ENCODE data around the gene STYXL1. TPM values are rescaled to one million over a fixed set of nuclear protein-coding genes. Genes with fewer than 3 reads are reported as not detected.

STYXL1 gene
- total and polyA plus RNA-seq, 4 donors: 16.4 to 27.5 (median 17.1) TPM

- 77% methylated on average over 9 of the region's 9 CpGs for WGBS
- no peak overlapping the region for H3K4me3 ChIP-seq (ENCODE audit: low read depth in 1 of 3, low read length in 3 of 3)
- H3K27me3 ChIP-seq (ENCODE audit: control insufficient read depth in 4 of 4, insufficient read depth in 4 of 4, low read length in 3 of 4): no peaks in the 10 kb centered on the region
- no peak overlapping the region for H3K9ac ChIP-seq (ENCODE audit: low read depth in 1 of 2, low read length in 2 of 2)
- DNase-seq (ENCODE audit: low spot score): no peak
- H3K9me3 ChIP-seq (ENCODE audit: control insufficient read depth in 4 of 4, low read length in 3 of 4): no peaks in the 10 kb centered on the region
- TF ChIP-seq HNF4A (conservative IDR thresholded peaks at IDR 0.05): peak; percentile 27 to 55
- TF ChIP-seq GABPA (IDR thresholded peaks at IDR 0.05 in 1 of 2, conservative IDR thresholded peaks at IDR 0.05 in 1 of 2): no peak
- TF ChIP-seq YY1 (IDR thresholded peaks at IDR 0.05): no peak
- H3K36me3 ChIP-seq (ENCODE audit: control insufficient read depth in 4 of 4, insufficient read depth in 3 of 4, low read depth in 1 of 4, low read length in 3 of 4): peaks cover 19 to 75% (median 65%) of the 10 kb centered on the region in 4 donors
- peaks cover 9 to 52% (median 23%) of the 10 kb centered on the region in 4 donors for H3K4me1 ChIP-seq (ENCODE audit: control insufficient read depth in 4 of 4, insufficient read depth in 4 of 4, low read length in 3 of 4)
- H3K27ac ChIP-seq (ENCODE audit: low read depth in 1 of 2, low read length in 2 of 2): peak overlapping the region in 1 of 2 donors; percentile 4
Observed at GRCh38 chr7:75958802-75959543, 88.8 kb downstream of the STYXL1 start.

- DNase-seq (ENCODE audit: low spot score): no peak
- H3K27ac ChIP-seq (ENCODE audit: low read depth in 1 of 2, low read length in 2 of 2): peak overlapping the region; percentile 32 to 59
- H3K4me1 ChIP-seq (ENCODE audit: control insufficient read depth in 4 of 4, insufficient read depth in 4 of 4, low read length in 3 of 4): peaks cover 11 to 43% (median 19%) of the 10 kb centered on the region in 4 donors
- H3K4me3 ChIP-seq (ENCODE audit: low read depth in 1 of 3, low read length in 3 of 3): no peak overlapping the region
- H3K9ac ChIP-seq (ENCODE audit: low read depth in 1 of 2, low read length in 2 of 2): no peak overlapping the region
- peaks cover 20 to 69% (median 61%) of the 10 kb centered on the region in 4 donors for H3K36me3 ChIP-seq (ENCODE audit: control insufficient read depth in 4 of 4, insufficient read depth in 3 of 4, low read depth in 1 of 4, low read length in 3 of 4)
- WGBS: 75% methylated on average over 16 of the region's 16 CpGs
- no peaks in the 10 kb centered on the region for H3K9me3 ChIP-seq (ENCODE audit: control insufficient read depth in 4 of 4, low read length in 3 of 4)
- H3K27me3 ChIP-seq (ENCODE audit: control insufficient read depth in 4 of 4, insufficient read depth in 4 of 4, low read length in 3 of 4): no peaks in the 10 kb centered on the region
- TF ChIP-seq REST (IDR thresholded peaks at IDR 0.05): no peak
- no peak for TF ChIP-seq RAD21 (IDR thresholded peaks at IDR 0.05)
- peak; percentile 3 to 20 for TF ChIP-seq HNF4A (conservative IDR thresholded peaks at IDR 0.05)
- TF ChIP-seq HNF4G (IDR thresholded peaks at IDR 0.05): peak; percentile 28
- TF ChIP-seq GABPA (IDR thresholded peaks at IDR 0.05 in 1 of 2, conservative IDR thresholded peaks at IDR 0.05 in 1 of 2): no peak
- no peak for TF ChIP-seq MAX (IDR thresholded peaks at IDR 0.05)
- TF ChIP-seq RXRA (IDR thresholded peaks at IDR 0.05): no peak
- no peak for TF ChIP-seq JUND (IDR thresholded peaks at IDR 0.05)
Observed at GRCh38 chr7:75957021-75957736, 90.6 kb downstream of the STYXL1 start.

GRCh38 chr7:75955331-75955955, 92.4 kb downstream of the STYXL1 start:
- Histone ChIP-seq H3K9ac (ENCODE audit: low read depth in 1 of 2, low read length in 2 of 2) (no peak overlapping the region), H3K4me1 (ENCODE audit: control insufficient read depth in 4 of 4, insufficient read depth in 4 of 4, low read length in 3 of 4) (peaks cover 11 to 32% (median 19%) of the 10 kb centered on the region in 4 donors), H3K36me3 (ENCODE audit: control insufficient read depth in 4 of 4, insufficient read depth in 3 of 4, low read depth in 1 of 4, low read length in 3 of 4) (peaks cover 18 to 60% (median 52%) of the 10 kb centered on the region in 4 donors), H3K27me3 (ENCODE audit: control insufficient read depth in 4 of 4, insufficient read depth in 4 of 4, low read length in 3 of 4) (no peaks in the 10 kb centered on the region), H3K9me3 (ENCODE audit: control insufficient read depth in 4 of 4, low read length in 3 of 4) (no peaks in the 10 kb centered on the region), H3K4me3 (ENCODE audit: low read depth in 1 of 3, low read length in 3 of 3) (no peak overlapping the region), H3K27ac (ENCODE audit: low read depth in 1 of 2, low read length in 2 of 2) (peak overlapping the region in 1 of 2 donors; percentile 8)
- DNase-seq (ENCODE audit: low spot score): no peak
- 93% methylated on average over 12 of the region's 12 CpGs for WGBS
- TF ChIP-seq NR2F2 (IDR thresholded peaks at IDR 0.05) (no peak), RXRA (IDR thresholded peaks at IDR 0.05) (no peak), SP1 (IDR thresholded peaks at IDR 0.05) (no peak), ZBTB33 (IDR thresholded peaks at IDR 0.05) (no peak), REST (IDR thresholded peaks at IDR 0.05) (no peak)

All from liver (tissue), 9 donors.